Measurements from ENCODE around the gene GLIS1.

GLIS1 gene

GRCh38 chr1:53575141-53575954 lies 163.6 kb downstream of the GLIS1 start:
- H3K36me3 Mint-ChIP-seq (ENCODE audit: low read depth) = no peaks in the 10 kb centered on the region
- H3K9me3 Mint-ChIP-seq = no peaks in the 10 kb centered on the region
- H3K4me3 Mint-ChIP-seq = no peak overlapping the region
- no peak for DNase-seq (ENCODE audit: low spot score)
- peaks cover 5% of the 10 kb centered on the region for H3K27me3 Mint-ChIP-seq (ENCODE audit: low read depth)
- H3K27ac Mint-ChIP-seq = no peak overlapping the region
- H3K4me1 Mint-ChIP-seq (ENCODE audit: low read depth) = peaks cover 3% of the 10 kb centered on the region

GRCh38 chr1:53574621-53575020 lies 164.3 kb downstream of the GLIS1 start:
- H3K4me1 Mint-ChIP-seq (ENCODE audit: low read depth) = peaks cover 3% of the 10 kb centered on the region
- no peak overlapping the region for H3K4me3 Mint-ChIP-seq
- H3K36me3 Mint-ChIP-seq (ENCODE audit: low read depth) = no peaks in the 10 kb centered on the region
- no peak overlapping the region for H3K27ac Mint-ChIP-seq
- H3K9me3 Mint-ChIP-seq = no peaks in the 10 kb centered on the region
- peaks cover 5% of the 10 kb centered on the region for H3K27me3 Mint-ChIP-seq (ENCODE audit: low read depth)
- no peak for DNase-seq (ENCODE audit: low spot score)

- DNase-seq (ENCODE audit: low spot score) = no peak
- Mint-ChIP-seq H3K4me1 (ENCODE audit: low read depth) (peaks cover 3% of the 10 kb centered on the region), H3K4me3 (no peak overlapping the region), H3K9me3 (no peaks in the 10 kb centered on the region), H3K27ac (no peak overlapping the region), H3K27me3 (ENCODE audit: low read depth) (peaks cover 5% of the 10 kb centered on the region), H3K36me3 (ENCODE audit: low read depth) (no peaks in the 10 kb centered on the region)
Observed at GRCh38 chr1:53573931-53574330, 165.0 kb downstream of the GLIS1 start.

- no peaks in the 10 kb centered on the region for H3K9me3 Mint-ChIP-seq
- no peaks in the 10 kb centered on the region for H3K36me3 Mint-ChIP-seq (ENCODE audit: low read depth)
- H3K4me3 Mint-ChIP-seq = no peak overlapping the region
- DNase-seq (ENCODE audit: low spot score) = no peak
- H3K27me3 Mint-ChIP-seq (ENCODE audit: low read depth) = peaks cover 4% of the 10 kb centered on the region
- no peak overlapping the region for H3K27ac Mint-ChIP-seq
- H3K4me1 Mint-ChIP-seq (ENCODE audit: low read depth) = peaks cover 3% of the 10 kb centered on the region
Observed at GRCh38 chr1:53573522-53573921, 165.4 kb downstream of the GLIS1 start.

GRCh38 chr1:53572815-53573173 lies 166.2 kb downstream of the GLIS1 start:
- no peak for DNase-seq (ENCODE audit: low spot score)
- Mint-ChIP-seq H3K4me1 (ENCODE audit: low read depth) (peaks cover 3% of the 10 kb centered on the region), H3K27ac (no peak overlapping the region), H3K9me3 (no peaks in the 10 kb centered on the region), H3K27me3 (ENCODE audit: low read depth) (peaks cover 2% of the 10 kb centered on the region), H3K36me3 (ENCODE audit: low read depth) (no peaks in the 10 kb centered on the region), H3K4me3 (no peak overlapping the region)

- Mint-ChIP-seq H3K4me1 (ENCODE audit: low read depth) (peaks cover 3% of the 10 kb centered on the region), H3K9me3 (no peaks in the 10 kb centered on the region), H3K4me3 (no peak overlapping the region), H3K36me3 (ENCODE audit: low read depth) (no peaks in the 10 kb centered on the region), H3K27ac (no peak overlapping the region), H3K27me3 (ENCODE audit: low read depth) (peaks cover 2% of the 10 kb centered on the region)
- no peak for DNase-seq (ENCODE audit: low spot score)
Observed at GRCh38 chr1:53572065-53572814, 166.7 kb downstream of the GLIS1 start.

- no peak overlapping the region for H3K4me3 Mint-ChIP-seq
- no peaks in the 10 kb centered on the region for H3K36me3 Mint-ChIP-seq (ENCODE audit: low read depth)
- H3K27ac Mint-ChIP-seq = no peak overlapping the region
- H3K4me1 Mint-ChIP-seq (ENCODE audit: low read depth) = peaks cover under 1% of the 10 kb centered on the region
- DNase-seq (ENCODE audit: low spot score) = no peak
- H3K27me3 Mint-ChIP-seq (ENCODE audit: low read depth) = peaks cover 28% of the 10 kb centered on the region
- no peaks in the 10 kb centered on the region for H3K9me3 Mint-ChIP-seq
Observed at GRCh38 chr1:53568540-53568939, 170.4 kb downstream of the GLIS1 start.

- H3K27ac Mint-ChIP-seq = no peak overlapping the region
- no peak overlapping the region for H3K4me3 Mint-ChIP-seq
- H3K9me3 Mint-ChIP-seq = no peaks in the 10 kb centered on the region
- H3K4me1 Mint-ChIP-seq (ENCODE audit: low read depth) = peaks cover 5% of the 10 kb centered on the region
- H3K36me3 Mint-ChIP-seq (ENCODE audit: low read depth) = no peaks in the 10 kb centered on the region
- peaks cover 33% of the 10 kb centered on the region for H3K27me3 Mint-ChIP-seq (ENCODE audit: low read depth)
- no peak for DNase-seq (ENCODE audit: low spot score)
Observed at GRCh38 chr1:53567851-53568250, 171.1 kb downstream of the GLIS1 start.

- Mint-ChIP-seq H3K36me3 (ENCODE audit: low read depth) (no peaks in the 10 kb centered on the region), H3K27ac (no peak overlapping the region), H3K4me3 (no peak overlapping the region), H3K9me3 (no peaks in the 10 kb centered on the region), H3K27me3 (ENCODE audit: low read depth) (peaks cover 37% of the 10 kb centered on the region), H3K4me1 (ENCODE audit: low read depth) (peaks cover 9% of the 10 kb centered on the region)
- DNase-seq (ENCODE audit: low spot score) = no peak
Observed at GRCh38 chr1:53567450-53567849, 171.5 kb downstream of the GLIS1 start.

- Mint-ChIP-seq H3K27ac (no peak overlapping the region), H3K4me3 (no peak overlapping the region), H3K27me3 (ENCODE audit: low read depth) (peaks cover 40% of the 10 kb centered on the region), H3K36me3 (ENCODE audit: low read depth) (no peaks in the 10 kb centered on the region), H3K9me3 (no peaks in the 10 kb centered on the region), H3K4me1 (ENCODE audit: low read depth) (peaks cover 17% of the 10 kb centered on the region)
- DNase-seq (ENCODE audit: low spot score) = no peak
Observed at GRCh38 chr1:53563611-53564010, 175.4 kb downstream of the GLIS1 start.

- no peak for DNase-seq (ENCODE audit: low spot score)
- H3K36me3 Mint-ChIP-seq (ENCODE audit: low read depth) = no peaks in the 10 kb centered on the region
- H3K27me3 Mint-ChIP-seq (ENCODE audit: low read depth) = peaks cover 40% of the 10 kb centered on the region
- H3K9me3 Mint-ChIP-seq = no peaks in the 10 kb centered on the region
- H3K4me3 Mint-ChIP-seq = no peak overlapping the region
- no peak overlapping the region for H3K27ac Mint-ChIP-seq
- H3K4me1 Mint-ChIP-seq (ENCODE audit: low read depth) = peaks cover 17% of the 10 kb centered on the region
Observed at GRCh38 chr1:53562981-53563379, 176.0 kb downstream of the GLIS1 start.

- H3K4me1 Mint-ChIP-seq (ENCODE audit: low read depth) = peaks cover 17% of the 10 kb centered on the region
- no peaks in the 10 kb centered on the region for H3K36me3 Mint-ChIP-seq (ENCODE audit: low read depth)
- H3K27me3 Mint-ChIP-seq (ENCODE audit: low read depth) = peaks cover 40% of the 10 kb centered on the region
- peak overlapping the region; percentile 64 for H3K4me3 Mint-ChIP-seq
- peak overlapping the region; percentile 34 for H3K27ac Mint-ChIP-seq
- peak; percentile 63 for DNase-seq (ENCODE audit: low spot score)
- no peaks in the 10 kb centered on the region for H3K9me3 Mint-ChIP-seq
Observed at GRCh38 chr1:53562291-53562980, 176.5 kb downstream of the GLIS1 start.

GRCh38 chr1:53561503-53562105 lies 177.4 kb downstream of the GLIS1 start:
- Mint-ChIP-seq H3K27ac (no peak overlapping the region), H3K9me3 (no peaks in the 10 kb centered on the region), H3K4me3 (peak overlapping the region; percentile 64), H3K36me3 (ENCODE audit: low read depth) (no peaks in the 10 kb centered on the region), H3K27me3 (ENCODE audit: low read depth) (peaks cover 33% of the 10 kb centered on the region), H3K4me1 (ENCODE audit: low read depth) (peaks cover 17% of the 10 kb centered on the region)
- no peak for DNase-seq (ENCODE audit: low spot score)

All from T-helper 2 cell treated with Interferon-gamma antibody and Interleukin-4, amounts not matched to agents 5 μg/mL and 100 μg/mL, for 36 hours (primary cell).